Measurements from ENCODE around the gene RAVER2.

DNA sequence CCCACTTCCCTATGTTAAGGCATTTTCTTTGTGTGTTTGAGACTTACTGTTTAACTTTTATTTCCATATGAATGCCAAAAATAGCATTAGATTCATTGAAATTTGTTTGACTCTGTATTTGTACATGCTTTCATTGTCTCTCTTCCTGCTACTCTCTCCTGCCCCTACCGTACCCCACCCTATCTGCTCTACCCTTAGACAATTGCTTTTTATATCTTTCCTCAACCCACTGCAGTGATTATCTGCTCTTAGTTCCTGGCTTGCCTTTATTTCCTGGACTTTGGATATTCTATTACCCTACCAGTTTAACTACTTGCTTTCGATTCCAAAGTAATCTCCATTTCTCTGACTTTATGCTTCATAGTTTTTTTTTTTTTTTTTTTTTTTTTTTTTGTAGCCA, 10.5 kb downstream of the RAVER2 start:
- TF ChIP-seq, protein P1, sequence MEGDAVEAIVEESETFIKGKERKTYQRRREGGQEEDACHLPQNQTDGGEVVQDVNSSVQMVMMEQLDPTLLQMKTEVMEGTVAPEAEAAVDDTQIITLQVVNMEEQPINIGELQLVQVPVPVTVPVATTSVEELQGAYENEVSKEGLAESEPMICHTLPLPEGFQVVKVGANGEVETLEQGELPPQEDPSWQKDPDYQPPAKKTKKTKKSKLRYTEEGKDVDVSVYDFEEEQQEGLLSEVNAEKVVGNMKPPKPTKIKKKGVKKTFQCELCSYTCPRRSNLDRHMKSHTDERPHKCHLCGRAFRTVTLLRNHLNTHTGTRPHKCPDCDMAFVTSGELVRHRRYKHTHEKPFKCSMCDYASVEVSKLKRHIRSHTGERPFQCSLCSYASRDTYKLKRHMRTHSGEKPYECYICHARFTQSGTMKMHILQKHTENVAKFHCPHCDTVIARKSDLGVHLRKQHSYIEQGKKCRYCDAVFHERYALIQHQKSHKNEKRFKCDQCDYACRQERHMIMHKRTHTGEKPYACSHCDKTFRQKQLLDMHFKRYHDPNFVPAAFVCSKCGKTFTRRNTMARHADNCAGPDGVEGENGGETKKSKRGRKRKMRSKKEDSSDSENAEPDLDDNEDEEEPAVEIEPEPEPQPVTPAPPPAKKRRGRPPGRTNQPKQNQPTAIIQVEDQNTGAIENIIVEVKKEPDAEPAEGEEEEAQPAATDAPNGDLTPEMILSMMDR (conservative IDR thresholded peaks at IDR 0.05; ENCODE audit: low read depth, low read length): no peak
- TF ChIP-seq EZH2phosphoT487 (IDR thresholded peaks at IDR 0.05; ENCODE audit: borderline replicate concordance, low read length) (no peak), EZH2 (IDR thresholded peaks at IDR 0.05; ENCODE audit: low read length, unreplicated experiment) (no peak)
